HG03025 (cell line): ENCODE results near the gene CHCHD5.
"Not testable (repeated sequence)": the region's sequence is repeated elsewhere in the genome, so short reads cannot be mapped to it uniquely, and the experiment has no call there.

Experiments used
- ATAC-seq: cut with Tn5 transposase; IDR thresholded peaks from one replicate; pipeline ENCODE4 v1.9.1; 2021; ENCODE audit warnings: mild to moderate bottlenecking, moderate library complexity; ENCODE audit not compliant: unreplicated experiment, low FRiP score

The CHCHD5 gene, protein sequence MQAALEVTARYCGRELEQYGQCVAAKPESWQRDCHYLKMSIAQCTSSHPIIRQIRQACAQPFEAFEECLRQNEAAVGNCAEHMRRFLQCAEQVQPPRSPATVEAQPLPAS

GRCh38 chr2:112584134-112584890 lies at the start of gene CHCHD5:
Gene CHCHD5 (plus strand): TSS chr2:112584609. CDS start chr2:112584648, 39 bp downstream.
- ATAC-seq, result peak; percentile 90

DNA sequence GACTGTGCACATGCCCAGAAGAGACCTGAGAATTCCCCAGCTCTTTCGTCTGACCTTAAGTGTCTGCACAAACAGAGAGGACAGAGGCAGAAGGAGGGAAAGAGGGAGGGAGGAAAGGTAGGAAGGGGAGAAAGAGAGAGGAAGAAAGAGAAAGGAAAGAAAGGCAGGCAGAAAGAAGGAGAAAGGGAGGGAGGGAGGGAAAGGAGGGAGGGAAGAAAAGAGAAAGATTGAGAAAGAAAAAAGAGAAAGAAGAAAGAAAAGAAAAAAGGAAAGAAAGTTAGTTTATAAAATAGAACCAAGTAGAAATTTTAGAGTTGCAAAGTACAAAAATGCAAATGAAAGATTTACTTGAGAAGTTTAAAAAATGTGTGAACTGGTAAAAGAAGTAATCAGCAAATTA lies 49.6 kb upstream of the CHCHD5 start:
- ATAC-seq, result no peak

GRCh38 chr2:112536665-112537064 lies 47.7 kb upstream of the CHCHD5 start:
- not testable (repeated sequence) for ATAC-seq

- ATAC-seq, result no peak
Measured at GRCh38 chr2:112539306-112539705, 45.1 kb upstream of the CHCHD5 start.

DNA sequence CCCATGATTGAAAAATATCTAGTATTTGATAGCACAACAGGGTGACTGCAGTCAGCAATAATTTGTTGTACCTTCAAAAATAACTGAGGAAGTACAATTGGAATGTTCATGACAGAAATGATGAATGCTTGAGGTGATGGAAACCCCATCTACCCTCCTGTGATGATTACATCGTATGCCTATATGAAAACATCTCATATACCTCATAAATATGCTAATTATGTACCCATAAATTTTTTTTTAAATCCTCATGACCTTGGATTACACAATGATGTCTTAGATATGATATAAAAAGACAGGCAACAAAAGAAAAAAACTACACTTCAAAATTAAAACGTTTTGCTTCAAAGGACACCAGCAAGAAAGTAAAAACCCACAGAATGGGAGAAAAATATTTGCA lies 43.5 kb upstream of the CHCHD5 start:
- ATAC-seq, result no peak

DNA sequence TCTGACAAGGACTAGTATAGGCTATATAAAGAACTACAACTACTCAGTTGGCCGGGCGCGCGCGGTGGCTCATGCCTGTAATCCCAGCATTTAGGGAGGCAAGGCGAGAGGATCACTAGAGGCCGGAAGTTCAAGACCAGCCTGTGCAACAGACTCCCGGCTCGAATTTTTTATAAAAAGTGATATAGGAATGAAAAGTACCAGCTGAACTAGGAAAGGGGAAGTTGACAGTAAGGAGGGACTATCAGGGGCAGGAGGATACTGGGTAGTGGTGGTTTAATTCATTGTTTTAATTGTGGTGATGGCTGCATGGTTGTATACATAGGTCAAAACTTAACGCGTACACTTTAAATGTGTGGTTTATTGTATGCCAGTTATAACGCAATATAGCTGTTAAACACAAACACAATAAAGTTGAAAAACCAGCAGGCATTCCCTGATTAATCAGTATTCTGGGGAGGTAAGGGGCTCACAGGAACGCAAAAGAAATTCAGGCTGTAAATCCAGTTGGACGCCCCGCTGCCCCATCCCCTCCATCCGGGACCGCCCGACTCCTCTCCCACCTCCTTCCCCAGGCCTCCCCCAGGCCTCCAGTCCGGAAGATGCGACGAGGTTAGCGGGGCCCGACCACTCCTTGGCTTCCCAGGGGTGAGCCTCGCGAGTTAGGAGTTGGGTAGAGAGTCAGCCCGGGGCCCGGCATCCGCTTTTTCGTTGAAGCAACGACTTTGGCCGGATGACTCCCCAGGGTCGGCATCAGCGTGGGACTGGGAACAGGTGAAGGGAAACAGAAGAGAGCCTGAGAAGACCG lies 42.9 kb upstream of the CHCHD5 start:
- peak; percentile 54 for ATAC-seq

- ATAC-seq, result peak; percentile 78
Measured at GRCh38 chr2:112542123-112542983, 42.1 kb upstream of the CHCHD5 start, which contains the start of gene POLR1B. Gene POLR1B (plus strand): TSS chr2:112542465. CDS start chr2:112542495, 30 bp downstream.

- peak; percentile 11 for ATAC-seq
Measured at GRCh38 chr2:112542984-112543661, 41.3 kb upstream of the CHCHD5 start.

DNA sequence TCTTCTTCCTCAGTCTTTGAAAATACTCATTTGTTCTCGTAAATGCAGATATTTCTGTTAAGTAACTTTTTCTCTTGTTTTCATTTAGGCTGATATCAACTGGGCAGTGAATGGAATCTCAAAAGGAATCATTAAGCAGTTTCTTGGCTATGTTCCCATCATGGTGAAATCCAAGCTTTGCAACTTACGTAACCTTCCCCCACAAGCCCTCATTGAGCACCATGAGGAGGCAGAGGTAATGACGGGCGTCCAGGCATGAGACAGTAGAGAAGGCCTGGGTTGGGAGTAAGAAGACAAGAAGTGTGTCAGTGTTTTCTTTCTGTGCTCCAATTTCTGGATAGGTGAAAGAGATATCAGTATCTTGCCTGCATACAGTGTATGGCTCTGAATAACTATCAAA lies 37.1 kb upstream of the CHCHD5 start:
- ATAC-seq, result no peak

DNA sequence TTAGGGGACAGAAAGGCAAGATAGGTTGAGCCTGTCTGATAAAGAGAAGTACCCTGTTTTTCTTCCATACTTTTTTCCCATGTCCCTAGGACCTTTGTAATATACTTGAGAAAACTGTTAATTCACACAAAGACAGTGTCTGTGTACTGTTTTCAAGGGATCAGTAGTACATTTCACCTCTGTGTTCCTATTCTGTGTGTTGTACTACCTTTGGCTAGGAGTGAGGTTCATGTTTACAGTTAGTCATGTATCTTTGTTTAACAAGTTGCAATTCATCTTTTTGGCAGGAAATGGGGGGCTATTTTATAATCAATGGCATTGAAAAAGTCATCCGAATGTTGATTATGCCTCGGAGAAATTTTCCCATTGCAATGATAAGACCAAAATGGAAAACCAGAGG lies 35.4 kb upstream of the CHCHD5 start:
- no peak for ATAC-seq

GRCh38 chr2:112566104-112566503 lies 18.3 kb upstream of the CHCHD5 start:
- ATAC-seq, result no peak

GRCh38 chr2:112566508-112566907 lies 17.9 kb upstream of the CHCHD5 start:
- ATAC-seq, result not testable (repeated sequence)

DNA sequence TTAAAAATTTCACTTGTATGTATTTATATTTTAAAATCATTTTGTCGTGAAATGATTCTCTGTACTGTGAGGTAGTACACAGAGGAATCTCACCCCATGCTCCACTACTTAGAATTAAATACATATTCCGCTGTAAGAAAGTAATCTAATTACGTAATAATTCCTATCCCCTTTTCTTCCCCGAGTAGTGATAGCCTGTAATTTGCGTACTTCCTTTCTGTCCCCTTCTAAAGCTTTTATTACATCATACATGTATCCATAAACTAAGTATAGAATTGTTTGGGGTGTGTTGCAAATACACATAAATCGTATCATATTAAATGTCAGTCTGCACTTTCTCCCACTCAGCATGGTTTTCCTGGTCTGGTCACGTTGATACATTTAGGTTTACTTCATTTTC lies 12.4 kb upstream of the CHCHD5 start:
- no peak for ATAC-seq

DNA sequence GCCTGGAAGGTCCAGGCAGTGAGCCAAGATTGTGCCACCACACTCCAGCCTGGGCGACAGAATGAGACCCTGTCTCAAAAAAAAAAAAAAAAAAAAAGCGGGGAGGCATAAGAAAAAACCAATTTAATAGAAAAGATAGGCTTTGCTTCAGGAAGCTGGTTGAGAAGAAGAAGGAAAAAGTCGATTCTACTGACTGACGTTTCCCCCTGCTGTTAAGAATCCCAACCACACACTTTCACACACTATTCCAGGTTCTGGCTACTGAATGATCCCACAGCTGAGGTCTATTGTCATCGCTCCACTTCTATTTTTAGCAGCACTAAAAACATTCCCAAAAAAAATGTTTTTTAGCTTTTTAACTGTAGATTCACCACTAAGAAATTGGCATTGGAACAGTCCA lies 6.7 kb upstream of the CHCHD5 start:
- no peak for ATAC-seq

- no peak for ATAC-seq
Measured at GRCh38 chr2:112579241-112579640, 5.2 kb upstream of the CHCHD5 start.

- no peak for ATAC-seq
Measured at GRCh38 chr2:112580084-112580483, 4.3 kb upstream of the CHCHD5 start.

- ATAC-seq, result no peak
Measured at GRCh38 chr2:112582314-112582746, 2.1 kb upstream of the CHCHD5 start.

- no peak for ATAC-seq
Measured at GRCh38 chr2:112583497-112584133, 794 bp upstream of the CHCHD5 start.

DNA sequence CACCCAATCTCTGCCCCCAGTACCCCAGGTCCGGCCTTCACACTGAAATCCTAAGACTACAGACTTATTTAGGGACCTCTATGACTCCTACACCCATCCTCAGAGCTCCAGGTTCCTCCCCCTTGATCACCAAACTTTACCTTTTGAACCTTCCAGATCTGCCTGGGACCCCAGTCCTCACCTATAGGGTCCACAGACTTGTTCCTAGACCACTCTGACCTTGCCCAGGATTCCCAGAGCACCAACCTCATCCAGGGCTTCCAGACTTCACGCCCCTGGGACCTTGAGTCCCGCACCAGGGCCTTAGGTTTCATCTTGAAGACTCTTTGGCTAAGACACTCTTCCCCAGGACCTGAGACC lies 462 bp downstream of the CHCHD5 start:
- no peak for ATAC-seq
